GM12878 (cell line): ENCODE measurements around the gene TMUB1.

Source experiments
- BHLHE40 ChIP-seq, 2 experiments: fragments of 450-650 bp in 1 of 2; IDR thresholded peaks; 2 replicates each; pipeline ENCODE4 v1.6.1; 2011 to 2017; ENCODE audit warnings: low read depth in 2 of 2, borderline replicate concordance in 1 of 2, improper control_type of control experiment in 1 of 2, low read length in 1 of 2, mild to moderate bottlenecking in 1 of 2
- CTCF ChIP-seq, 3 experiments: IDR thresholded peaks in 2 of 3; conservative IDR thresholded peaks in 1 of 3; 2 replicates each; pipeline ENCODE4 v1.5.1; 2011; ENCODE audit warnings: low read depth in 3 of 3, low read length in 3 of 3, mild to moderate bottlenecking in 3 of 3, control low read depth in 2 of 3, moderate library complexity in 2 of 3, inconsistent platforms in 1 of 3, mixed read lengths in 1 of 3; ENCODE audit not compliant: control insufficient read depth in 2 of 3, insufficient read depth in 1 of 3; ENCODE audit errors: extremely low read depth in 1 of 3
- EZH2 ChIP-seq: IDR thresholded peaks from 2 replicates; pipeline ENCODE4 v1.6.1; 2012; ENCODE audit warnings: low read depth, mild to moderate bottlenecking, control low read depth, inconsistent platforms, low read length, borderline replicate concordance; ENCODE audit not compliant: control insufficient read depth
- POLR2A ChIP-seq: IDR thresholded peaks from 2 replicates; pipeline ENCODE4 v1.6.1; 2011; ENCODE audit warnings: low read depth, mild to moderate bottlenecking, low read length
- POLR2AphosphoS5 ChIP-seq: IDR thresholded peaks from 2 replicates; pipeline ENCODE4 v1.6.1; 2011; ENCODE audit warnings: mild to moderate bottlenecking, low read length, inconsistent platforms
- RCOR1 ChIP-seq: conservative IDR thresholded peaks from 2 replicates; pipeline ENCODE4 v1.6.1; 2012; ENCODE audit warnings: low read depth, low read length, improper control_type of control experiment
- REST ChIP-seq: IDR thresholded peaks from 2 replicates; pipeline ENCODE4 v1.6.1; 2012; ENCODE audit warnings: mild to moderate bottlenecking, low read depth, low read length
- SPI1 ChIP-seq: IDR thresholded peaks from 2 replicates; pipeline ENCODE4 v1.6.1; 2011; ENCODE audit warnings: low read depth, mild to moderate bottlenecking, low read length, moderate library complexity, borderline replicate concordance; ENCODE audit not compliant: insufficient read depth
- TF ChIP-seq, protein P1 (sequence below): IDR thresholded peaks from 2 replicates; pipeline ENCODE4 v1.6.1; 2011; ENCODE audit warnings: low read depth, mild to moderate bottlenecking, low read length, moderate library complexity, borderline replicate concordance; ENCODE audit errors: extremely low read depth

DNA sequence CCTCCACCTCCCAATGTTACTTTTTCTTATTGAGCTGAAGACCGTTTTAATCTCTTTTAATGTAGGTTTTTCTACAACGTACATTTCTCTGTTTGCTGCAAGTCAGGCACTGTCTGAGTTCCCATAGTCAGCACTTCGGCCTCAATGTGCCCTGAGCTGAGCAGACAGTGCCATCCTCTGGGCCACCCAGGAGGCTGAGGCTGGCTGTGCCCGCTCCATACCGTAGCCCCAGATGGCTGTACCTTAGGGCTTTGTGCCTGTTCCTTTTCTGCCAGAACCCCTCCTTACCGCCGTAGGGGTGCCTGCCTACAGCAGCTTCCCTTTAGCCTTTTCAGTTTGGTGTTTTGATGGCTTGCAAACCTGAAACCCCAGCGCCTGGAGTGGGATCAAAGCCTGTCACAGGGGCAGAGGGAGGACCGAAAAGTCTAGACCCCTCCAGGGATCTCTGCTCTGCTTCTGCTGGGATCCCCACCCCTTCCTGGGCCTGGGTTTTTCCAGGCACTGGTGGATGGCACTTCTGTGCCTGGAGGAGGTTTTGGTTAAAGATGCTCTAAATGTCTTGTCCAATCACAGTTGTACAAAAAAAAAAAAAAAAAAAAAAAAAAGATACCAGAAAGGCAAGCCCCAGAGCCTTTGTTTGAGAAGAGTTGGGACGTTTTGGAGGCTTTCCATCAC, 12.0 kb upstream of the TMUB1 start:
- TF ChIP-seq SPI1, result no peak
- no peak for TF ChIP-seq CTCF (IDR thresholded peaks at IDR 0.05 in 2 of 3, conservative IDR thresholded peaks at IDR 0.05 in 1 of 3; ENCODE audit: control insufficient read depth in 2 of 3, extremely low read depth in 1 of 3, insufficient read depth in 1 of 3, low read depth in 3 of 3, low read length in 3 of 3)
- no peak for TF ChIP-seq POLR2A
- TF ChIP-seq BHLHE40 (IDR thresholded peaks at IDR 0.05; ENCODE audit: borderline replicate concordance in 1 of 2, low read depth in 2 of 2, low read length in 1 of 2), result no peak
- no peak for TF ChIP-seq POLR2AphosphoS5
- TF ChIP-seq, protein P1, sequence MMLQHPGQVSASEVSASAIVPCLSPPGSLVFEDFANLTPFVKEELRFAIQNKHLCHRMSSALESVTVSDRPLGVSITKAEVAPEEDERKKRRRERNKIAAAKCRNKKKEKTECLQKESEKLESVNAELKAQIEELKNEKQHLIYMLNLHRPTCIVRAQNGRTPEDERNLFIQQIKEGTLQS, result no peak
- no peak for TF ChIP-seq REST
- TF ChIP-seq EZH2, result no peak
- no peak for TF ChIP-seq RCOR1
